SIG-M5 treated with dmso at 0.1 percent for 504 hours (cell line): Measurements from ENCODE around the gene TIGD3.

Experiments used
- DNase-seq: peaks from one replicate; lab custom pipeline; 2025; ENCODE audit not compliant: unreplicated experiment; lab: John Stamatoyannopoulos, UW

TIGD3 gene

GRCh38 chr11:65388731-65389130, 34.2 kb downstream of the TIGD3 start:
- DNase-seq, result no peak

- no peak for DNase-seq
These were observed 34.9 kb downstream of the TIGD3 start for GRCh38 chr11:65389294-65389980.

- no peak for DNase-seq
These were observed 35.8 kb downstream of the TIGD3 start for GRCh38 chr11:65390099-65390941.

GRCh38 chr11:65390996-65391395, 36.4 kb downstream of the TIGD3 start:
- no peak for DNase-seq

DNA sequence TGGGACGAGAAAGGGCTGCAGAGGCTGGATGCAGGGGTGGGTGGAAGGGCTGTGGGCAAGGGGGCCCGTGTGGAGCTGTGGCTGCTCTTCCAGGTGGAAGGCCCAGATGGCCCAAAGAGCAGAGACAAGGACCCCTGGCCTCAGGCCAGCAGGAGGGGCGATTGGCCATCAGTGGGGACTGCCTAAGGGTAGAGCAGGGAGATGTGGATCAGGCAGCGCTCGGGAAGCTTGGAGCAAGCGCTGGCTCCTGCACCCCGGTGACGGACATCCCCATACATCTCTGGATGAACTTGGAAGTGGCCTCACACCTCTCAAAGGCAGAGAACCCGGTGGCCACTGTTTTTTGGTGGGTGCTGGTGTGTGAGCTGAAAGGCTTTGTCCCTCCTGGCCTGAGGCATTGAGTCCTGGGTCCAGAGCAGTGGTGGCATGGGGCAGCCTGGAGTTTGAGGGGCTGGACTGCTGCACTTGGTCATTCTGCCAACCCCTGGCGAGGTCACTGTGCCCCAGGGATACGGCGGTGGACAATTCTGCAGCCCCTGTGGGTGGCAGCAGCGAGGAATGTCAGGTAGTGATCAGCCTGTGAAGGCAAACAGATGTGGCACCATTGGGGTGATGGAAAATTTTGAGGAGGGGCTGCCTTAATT, 37.8 kb downstream of the TIGD3 start:
- DNase-seq, result no peak

DNA sequence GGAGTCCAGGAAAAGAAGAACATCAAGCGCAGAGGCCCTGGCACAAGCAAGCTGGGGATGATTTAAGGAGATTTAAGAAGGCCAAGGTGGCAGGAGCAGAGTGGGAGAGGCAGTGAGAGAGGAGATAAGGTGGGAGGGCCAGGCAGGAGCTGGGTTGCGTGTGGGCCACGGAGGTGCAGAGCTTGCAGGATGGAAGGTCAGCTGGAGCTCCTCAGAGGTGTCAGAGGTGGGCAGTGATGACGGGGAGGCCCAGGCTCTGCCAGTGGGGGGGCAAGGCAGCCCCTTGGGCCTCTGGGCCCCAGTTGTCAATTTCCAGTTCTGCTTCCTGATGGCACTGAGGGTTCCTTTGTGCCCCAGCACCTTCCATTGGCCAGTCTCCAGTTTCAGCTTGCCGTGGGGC, 38.3 kb downstream of the TIGD3 start:
- DNase-seq, result no peak

GRCh38 chr11:65393513-65394079, 39.0 kb downstream of the TIGD3 start:
- no peak for DNase-seq

DNA sequence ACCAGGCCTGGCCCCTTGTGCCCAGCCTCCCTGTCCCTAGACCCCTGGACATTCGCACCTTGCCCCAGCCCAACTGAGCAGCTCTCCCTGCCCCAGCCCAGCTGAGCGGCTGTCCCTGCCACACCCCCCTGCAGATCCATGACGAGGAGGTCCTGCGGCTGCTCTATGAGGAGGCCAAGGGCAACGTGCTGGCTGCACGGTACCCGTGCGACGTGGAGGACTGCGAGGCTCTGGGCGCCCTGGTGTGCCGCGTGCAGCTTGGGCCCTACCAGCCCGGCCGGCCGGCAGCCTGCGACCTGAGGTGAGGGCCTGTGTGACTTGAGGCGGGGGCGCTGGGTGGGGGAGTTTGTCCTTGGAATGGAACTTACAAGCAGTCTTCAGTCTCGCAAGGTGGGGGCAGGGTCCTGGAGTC, 39.6 kb downstream of the TIGD3 start:
- DNase-seq, result no peak

- DNase-seq, result no peak
These were observed 41.5 kb downstream of the TIGD3 start for GRCh38 chr11:65395961-65396530.

GRCh38 chr11:65396769-65397745, 42.5 kb downstream of the TIGD3 start:
- DNase-seq, result no peak

DNA sequence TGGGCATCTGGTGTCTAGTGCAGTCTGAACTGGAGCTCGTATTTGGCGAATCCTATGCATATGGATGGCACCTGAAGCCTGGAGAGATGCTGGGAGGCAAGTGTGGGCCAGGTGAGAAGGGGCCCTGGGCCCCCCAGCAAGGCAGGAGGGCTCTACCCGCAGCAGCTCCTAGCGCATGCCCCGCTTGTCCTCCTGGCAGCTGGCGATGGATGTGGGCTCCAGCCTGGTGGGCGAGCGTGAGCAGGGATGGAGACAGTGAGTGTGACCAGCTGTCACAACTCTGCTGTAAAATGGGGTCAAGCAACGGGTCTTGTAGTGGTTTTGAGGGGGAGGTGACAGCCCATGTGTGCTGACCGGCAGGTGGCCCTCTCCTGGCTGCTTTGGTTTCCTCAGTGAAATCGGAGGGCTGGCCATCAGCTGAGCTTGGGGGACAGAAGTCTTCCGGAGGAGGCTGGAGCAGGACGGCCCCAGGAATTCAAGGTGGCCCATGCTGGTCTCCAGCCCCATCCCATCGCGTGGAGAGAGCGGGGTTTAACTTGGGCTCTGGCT, 43.9 kb downstream of the TIGD3 start:
- DNase-seq, result no peak

DNA sequence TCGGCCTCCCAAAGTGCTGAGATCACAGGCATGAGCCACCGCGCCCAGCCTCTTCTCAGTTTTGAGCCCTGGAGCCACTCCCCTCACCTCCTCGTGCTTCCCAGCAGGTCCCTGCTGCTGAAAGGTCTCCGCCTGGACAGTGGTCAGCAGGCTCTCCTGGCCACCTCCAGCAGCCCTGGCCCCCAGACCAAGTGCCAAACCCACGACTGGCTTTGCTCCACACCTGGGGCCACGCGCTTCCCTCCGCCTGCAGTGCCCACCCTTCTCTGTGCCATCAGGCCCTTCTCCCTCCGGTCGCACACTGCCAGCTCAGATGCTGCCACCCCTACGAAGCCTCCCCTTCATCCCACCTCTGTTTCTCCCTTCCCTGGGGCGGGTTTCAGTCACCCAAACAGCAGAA, 44.7 kb downstream of the TIGD3 start:
- no peak for DNase-seq

DNA sequence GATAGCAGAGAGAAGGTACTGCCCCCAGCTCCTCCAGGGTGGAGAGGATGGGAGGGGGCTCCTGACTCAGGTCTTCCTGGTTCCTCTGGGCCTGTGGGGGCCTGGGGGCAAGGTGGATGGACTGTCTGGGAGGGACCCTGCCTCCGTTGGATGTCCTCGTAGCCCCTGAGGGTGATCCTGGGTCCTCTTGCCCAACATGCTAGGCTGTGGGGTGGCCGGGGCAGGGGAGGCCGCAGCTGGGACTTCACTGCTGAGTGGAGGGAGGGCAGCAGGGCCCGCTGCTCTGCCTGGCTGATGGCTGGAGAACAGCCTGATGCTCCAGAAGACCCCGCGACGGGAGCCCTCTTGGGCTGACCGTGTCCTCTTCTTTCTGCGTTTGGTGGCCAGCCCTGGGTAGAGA, 45.3 kb downstream of the TIGD3 start:
- no peak for DNase-seq

DNA sequence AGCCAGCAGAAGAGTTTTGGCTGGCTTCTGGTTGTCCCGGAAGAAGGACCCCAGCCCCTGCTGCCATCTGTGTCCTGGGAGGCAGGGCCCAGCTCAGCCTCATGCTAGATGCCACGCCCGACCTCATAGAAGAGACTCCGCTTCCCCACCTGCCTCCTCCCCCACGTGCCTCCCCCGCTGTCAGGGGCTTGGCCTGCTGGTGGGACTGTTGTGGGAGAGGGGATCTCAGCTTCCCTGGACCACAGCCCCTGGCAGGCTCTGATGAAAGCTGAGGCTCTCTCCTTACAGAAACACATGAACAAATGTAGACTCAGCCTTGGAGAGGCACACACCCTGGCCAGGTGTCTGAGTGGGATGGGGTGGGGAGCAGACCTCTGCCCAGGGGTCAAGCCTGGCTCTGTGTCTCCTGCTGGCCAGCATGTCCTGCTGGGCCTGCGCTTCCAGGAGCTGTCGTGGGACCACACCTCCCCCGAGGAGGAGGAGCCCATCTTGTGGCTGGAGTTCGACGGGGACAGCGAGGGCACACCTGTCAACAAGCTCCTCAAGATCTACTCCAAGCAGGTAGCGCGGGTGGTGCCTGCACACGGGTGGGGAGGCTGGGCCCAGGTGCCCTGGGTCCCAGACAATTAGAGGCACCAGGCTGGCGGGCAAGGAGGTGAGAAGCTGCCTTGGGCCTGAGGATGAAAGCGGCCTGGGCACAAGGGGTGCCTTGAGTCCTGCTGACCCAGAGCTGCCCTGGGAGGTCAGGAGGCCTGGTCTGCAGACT, 45.9 kb downstream of the TIGD3 start:
- no peak for DNase-seq

- no peak for DNase-seq
These were observed 46.7 kb downstream of the TIGD3 start for GRCh38 chr11:65401073-65401802.

DNA sequence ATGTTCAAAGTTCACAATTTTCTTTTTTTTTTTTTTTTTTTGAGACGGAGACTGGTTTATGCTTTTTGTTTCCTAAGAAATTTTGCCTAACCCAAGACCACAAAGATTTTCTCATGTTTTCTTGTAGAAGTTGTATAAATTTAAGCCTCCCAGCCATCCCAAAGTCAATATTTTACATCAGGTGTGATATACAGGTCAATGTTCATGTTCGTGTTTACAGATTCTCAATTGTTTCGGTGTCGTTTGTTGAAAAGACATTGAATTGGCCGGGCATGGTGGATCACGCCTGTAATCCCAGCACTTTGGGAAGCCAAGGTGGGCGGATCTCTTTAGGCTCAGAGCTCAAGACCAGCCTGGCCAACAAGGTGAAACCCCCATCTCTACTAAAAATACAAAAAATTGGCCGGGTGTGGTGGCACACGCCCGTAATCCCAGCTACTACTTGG, 47.3 kb downstream of the TIGD3 start:
- DNase-seq, result no peak

GRCh38 chr11:65402790-65403189, 48.2 kb downstream of the TIGD3 start:
- DNase-seq, result no peak

DNA sequence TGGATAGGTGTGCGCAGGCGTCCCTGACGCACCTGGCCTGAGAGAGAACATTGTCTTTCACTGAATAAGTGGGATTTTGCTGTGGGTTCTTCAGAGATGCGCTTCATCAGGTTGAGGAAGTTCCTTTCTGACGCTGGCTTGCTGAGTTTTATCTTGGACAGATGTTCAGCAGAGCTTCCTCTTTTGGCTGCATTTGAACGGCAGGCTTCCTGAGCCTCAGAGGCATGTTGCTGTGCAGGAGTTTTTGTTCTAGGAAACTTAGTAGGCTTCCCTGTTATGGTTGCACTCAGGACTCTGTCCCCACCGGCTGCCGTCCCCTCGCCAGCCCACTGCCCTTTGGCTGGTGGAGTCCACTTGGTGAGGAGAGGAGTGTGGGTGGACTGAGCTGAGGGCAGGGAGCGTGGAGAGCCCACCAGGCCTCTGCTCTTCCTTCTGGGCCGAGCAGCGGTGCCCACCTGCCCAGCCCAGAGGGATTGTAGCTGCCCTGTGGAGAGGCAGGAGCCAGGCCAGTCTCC, 49.1 kb downstream of the TIGD3 start:
- peak; percentile 80 for DNase-seq
